Measurements from ENCODE around the gene PTRH1. TPM values are rescaled to one million over a fixed set of nuclear protein-coding genes. Genes with fewer than 3 reads are reported as not detected.

PTRH1 gene
- polyA plus RNA-seq, 1 experiment: 21.1 TPM

DNA sequence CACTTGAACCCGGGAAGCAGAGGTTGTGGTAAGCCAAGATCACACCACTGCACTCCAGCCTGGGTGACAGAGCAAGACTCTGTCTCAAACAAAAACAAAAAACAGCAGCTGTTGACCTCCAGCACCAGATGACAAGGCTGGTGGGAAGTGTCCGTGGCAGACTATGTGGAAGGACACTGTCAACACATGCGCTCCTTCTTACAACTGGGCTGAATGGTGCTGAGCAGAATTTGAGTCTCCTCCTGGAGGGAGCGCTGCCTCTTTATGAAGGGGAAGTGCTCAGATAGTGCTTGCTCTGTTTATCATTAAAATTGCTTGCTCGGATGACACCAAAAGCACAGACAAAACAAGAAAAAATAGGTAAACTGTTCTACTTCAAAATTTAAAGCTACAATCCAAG, 17.9 kb downstream of the PTRH1 start:
- ChIA-PET CTCF (no interaction called here), POLR2A (no interaction called here)
- no peaks in the 10 kb centered on the region for H3K27me3 ChIP-seq (ENCODE audit: control insufficient read depth, insufficient read depth, low read length)
- TF ChIP-seq, protein P1, sequence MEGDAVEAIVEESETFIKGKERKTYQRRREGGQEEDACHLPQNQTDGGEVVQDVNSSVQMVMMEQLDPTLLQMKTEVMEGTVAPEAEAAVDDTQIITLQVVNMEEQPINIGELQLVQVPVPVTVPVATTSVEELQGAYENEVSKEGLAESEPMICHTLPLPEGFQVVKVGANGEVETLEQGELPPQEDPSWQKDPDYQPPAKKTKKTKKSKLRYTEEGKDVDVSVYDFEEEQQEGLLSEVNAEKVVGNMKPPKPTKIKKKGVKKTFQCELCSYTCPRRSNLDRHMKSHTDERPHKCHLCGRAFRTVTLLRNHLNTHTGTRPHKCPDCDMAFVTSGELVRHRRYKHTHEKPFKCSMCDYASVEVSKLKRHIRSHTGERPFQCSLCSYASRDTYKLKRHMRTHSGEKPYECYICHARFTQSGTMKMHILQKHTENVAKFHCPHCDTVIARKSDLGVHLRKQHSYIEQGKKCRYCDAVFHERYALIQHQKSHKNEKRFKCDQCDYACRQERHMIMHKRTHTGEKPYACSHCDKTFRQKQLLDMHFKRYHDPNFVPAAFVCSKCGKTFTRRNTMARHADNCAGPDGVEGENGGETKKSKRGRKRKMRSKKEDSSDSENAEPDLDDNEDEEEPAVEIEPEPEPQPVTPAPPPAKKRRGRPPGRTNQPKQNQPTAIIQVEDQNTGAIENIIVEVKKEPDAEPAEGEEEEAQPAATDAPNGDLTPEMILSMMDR (IDR thresholded peaks at IDR 0.05; ENCODE audit: insufficient read depth, low read depth, low read length): no peak
- H3K4me3 ChIP-seq (ENCODE audit: low read depth, low read length): no peak overlapping the region
- no peak for DNase-seq (ENCODE audit: low read depth)
- no peaks in the 10 kb centered on the region for H3K36me3 ChIP-seq (ENCODE audit: control insufficient read depth, insufficient read depth, low read length)

- Histone ChIP-seq H3K27me3 (ENCODE audit: control insufficient read depth, insufficient read depth, low read length) (no peaks in the 10 kb centered on the region), H3K36me3 (ENCODE audit: control insufficient read depth, insufficient read depth, low read length) (peaks cover 5% of the 10 kb centered on the region; the same call in 1 of the 2 replicates), H3K4me3 (ENCODE audit: low read depth, low read length) (no peak overlapping the region)
- TF ChIP-seq, protein P1 (IDR thresholded peaks at IDR 0.05; ENCODE audit: insufficient read depth, low read depth, low read length): no peak
- DNase-seq (ENCODE audit: low read depth): peak; percentile 50
- ChIA-PET CTCF (interaction anchor here (0.9 to 1.5 kb wide), 2 partner anchors 8 to 16 kb away, joined by 3 to 4 read pairs; no protein-coding TSS in a partner anchor), POLR2A (no interaction called here)
Observed at GRCh38 chr9:127694890-127695720, 20.4 kb downstream of the PTRH1 start.

DNA sequence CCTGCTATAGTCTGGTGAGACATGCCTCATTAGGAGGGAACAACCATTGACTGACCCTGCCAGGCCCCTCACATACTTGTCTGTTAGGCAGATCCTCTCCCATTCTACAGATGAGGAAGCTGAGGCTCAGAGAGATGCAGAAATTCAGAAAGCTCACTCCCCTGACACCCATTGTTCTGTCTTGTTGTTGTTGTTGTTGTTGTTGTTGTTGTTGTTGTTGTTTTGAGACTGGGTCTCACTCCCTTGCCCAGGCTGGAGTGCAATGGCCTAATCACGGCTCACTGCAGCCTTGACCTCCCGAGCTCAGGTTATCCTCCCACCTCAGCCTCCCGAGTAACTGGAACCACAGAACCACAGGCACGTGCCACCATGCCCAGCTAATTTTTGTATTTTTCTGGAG, 21.8 kb downstream of the PTRH1 start:
- ChIA-PET POLR2A (no interaction called here), CTCF (interaction anchor here (0.8 to 1.0 kb wide), 2 partner anchors 31 to 41 kb away, joined by 3 read pairs; no protein-coding TSS in a partner anchor)
- DNase-seq (ENCODE audit: low read depth): no peak
- Histone ChIP-seq H3K36me3 (ENCODE audit: control insufficient read depth, insufficient read depth, low read length) (peaks cover 6% of the 10 kb centered on the region; the same call in 1 of the 2 replicates), H3K27me3 (ENCODE audit: control insufficient read depth, insufficient read depth, low read length) (no peaks in the 10 kb centered on the region), H3K4me3 (ENCODE audit: low read depth, low read length) (no peak overlapping the region)
- TF ChIP-seq, protein P1 (IDR thresholded peaks at IDR 0.05; ENCODE audit: insufficient read depth, low read depth, low read length): no peak

DNA sequence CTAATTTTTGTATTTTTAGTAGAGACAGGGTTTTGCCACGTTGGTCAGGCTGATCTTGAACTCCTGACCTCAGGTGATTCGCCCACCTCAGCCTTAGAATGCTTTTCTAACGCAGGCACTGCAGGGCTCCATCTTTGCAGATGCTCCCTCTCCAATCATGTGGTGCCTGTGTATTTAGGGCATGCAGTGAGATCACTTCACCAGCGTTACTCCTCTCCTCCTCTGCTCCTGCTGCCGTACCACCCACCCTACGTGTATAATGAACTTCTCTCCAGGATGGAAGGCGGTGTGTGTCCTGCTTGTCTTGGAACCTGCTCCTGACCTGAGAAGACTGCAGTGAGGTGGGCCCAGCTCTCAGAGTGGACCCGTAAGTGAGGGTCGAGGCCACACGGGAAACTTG, 22.3 kb downstream of the PTRH1 start:
- Histone ChIP-seq H3K4me3 (ENCODE audit: low read depth, low read length) (no peak overlapping the region), H3K27me3 (ENCODE audit: control insufficient read depth, insufficient read depth, low read length) (no peaks in the 10 kb centered on the region), H3K36me3 (ENCODE audit: control insufficient read depth, insufficient read depth, low read length) (peaks cover 6% of the 10 kb centered on the region; the same call in 1 of the 2 replicates)
- ChIA-PET CTCF (interaction anchor here (0.8 to 1.8 kb wide), 2 partner anchors 12 to 32 kb away, joined by 3 to 6 read pairs; no protein-coding TSS in a partner anchor), POLR2A (no interaction called here)
- no peak for DNase-seq (ENCODE audit: low read depth)
- TF ChIP-seq, protein P1 (IDR thresholded peaks at IDR 0.05; ENCODE audit: insufficient read depth, low read depth, low read length): no peak

GRCh38 chr9:127692071-127692470, 23.4 kb downstream of the PTRH1 start:
- H3K36me3 ChIP-seq (ENCODE audit: control insufficient read depth, insufficient read depth, low read length): peaks cover 6% of the 10 kb centered on the region; the same call in 1 of the 2 replicates
- TF ChIP-seq, protein P1 (IDR thresholded peaks at IDR 0.05; ENCODE audit: insufficient read depth, low read depth, low read length): no peak
- DNase-seq (ENCODE audit: low read depth): no peak
- CTCF ChIA-PET: interaction anchor here (1.2 to 1.8 kb wide), 2 partner anchors 11 to 12 kb away, joined by 3 to 6 read pairs; no protein-coding TSS in a partner anchor
- H3K27me3 ChIP-seq (ENCODE audit: control insufficient read depth, insufficient read depth, low read length): no peaks in the 10 kb centered on the region
- no peak overlapping the region for H3K4me3 ChIP-seq (ENCODE audit: low read depth, low read length)
- POLR2A ChIA-PET: no interaction called here

All from BJ (cell line).